SK-N-SH treated with all-trans-retinoic acid at 6 μM for 48 hours (cell line): ENCODE results near the gene FOLR1.
A peak's percentile ranks its signal among the peaks of the same experiment; 100 is the strongest.
"Not testable (repeated sequence)": the region's sequence is repeated elsewhere in the genome, so short reads cannot be mapped to it uniquely, and the experiment has no call there.

Source experiments
- ATAC-seq: fragments of 200-7000 bp; cut with Tn5 transposase; 3 replicates; pipeline ENCODE4 v1.9.1; 2020; ENCODE audit warnings: mild to moderate bottlenecking, moderate library complexity
- CREB5 ChIP-seq: fragments of 250-450 bp; sonication (Bioruptor Pico); IDR thresholded peaks from 2 replicates; pipeline ENCODE4 v1.5.1; 2020; ENCODE audit warnings: low read depth, mild to moderate bottlenecking, moderate library complexity
- CSRNP3 ChIP-seq: fragments of 250-450 bp; sonication (Bioruptor Pico); IDR thresholded peaks from 2 replicates; pipeline ENCODE4 v1.5.1; 2021; ENCODE audit warnings: mild to moderate bottlenecking, moderate library complexity
- ESRRG ChIP-seq: fragments of 250-450 bp; sonication (Bioruptor Pico); IDR thresholded peaks from 2 replicates; pipeline ENCODE4 v1.6.1; 2021; ENCODE audit warnings: mild to moderate bottlenecking
- GLIS3 ChIP-seq: fragments of 250-450 bp; sonication (Bioruptor Pico); IDR thresholded peaks from 2 replicates; pipeline ENCODE4 v1.5.0; 2020; ENCODE audit warnings: mild to moderate bottlenecking, moderate library complexity
- PATZ1 ChIP-seq: fragments of 250-450 bp; sonication (Bioruptor Pico); IDR thresholded peaks from 2 replicates; pipeline ENCODE4 v1.8.0; 2020; ENCODE audit warnings: mild to moderate bottlenecking, moderate library complexity, borderline replicate concordance
- POU6F1 ChIP-seq: fragments of 250-450 bp; sonication (Bioruptor Pico); IDR thresholded peaks from 2 replicates; pipeline ENCODE4 v1.8.0; 2021; ENCODE audit warnings: low read depth, mild to moderate bottlenecking, moderate library complexity, borderline replicate concordance
- PPARA ChIP-seq: fragments of 250-450 bp; sonication (Bioruptor Pico); IDR thresholded peaks from 2 replicates; pipeline ENCODE4 v1.5.0; 2020; ENCODE audit warnings: mild to moderate bottlenecking, borderline replicate concordance
- RARB ChIP-seq: fragments of 250-450 bp; sonication (Bioruptor Pico); IDR thresholded peaks from 2 replicates; pipeline ENCODE4 v1.8.0; 2021; ENCODE audit warnings: mild to moderate bottlenecking, moderate library complexity
- SNAI2 ChIP-seq: fragments of 250-450 bp; sonication (Bioruptor Pico); IDR thresholded peaks from 2 replicates; pipeline ENCODE4 v1.5.0; 2020; ENCODE audit warnings: mild to moderate bottlenecking, moderate library complexity
- TOX ChIP-seq: fragments of 250-450 bp; sonication (Bioruptor Pico); IDR thresholded peaks from 2 replicates; pipeline ENCODE4 v1.8.0; 2021; ENCODE audit warnings: mild to moderate bottlenecking, moderate library complexity, borderline replicate concordance
- TSHZ2 ChIP-seq: fragments of 250-450 bp; sonication (Bioruptor Pico); IDR thresholded peaks from 2 replicates; pipeline ENCODE4 v1.5.0; 2020; ENCODE audit warnings: mild to moderate bottlenecking, moderate library complexity
- ZFP3 ChIP-seq: fragments of 250-450 bp; sonication (Bioruptor Pico); IDR thresholded peaks from 2 replicates; pipeline ENCODE4 v1.5.0; 2020; ENCODE audit warnings: mild to moderate bottlenecking, moderate library complexity
- ZFP30 ChIP-seq: fragments of 450-650 bp; formaldehyde crosslinking; IDR thresholded peaks from 2 replicates; pipeline ENCODE4 v1.5.0; 2022; ENCODE audit warnings: mild to moderate bottlenecking, moderate library complexity
- ZNF565 ChIP-seq: fragments of 450-650 bp; formaldehyde crosslinking; conservative IDR thresholded peaks from 2 replicates; pipeline ENCODE4 v1.5.0; 2020; ENCODE audit warnings: low read depth, mild to moderate bottlenecking, moderate library complexity
- ZNF70 ChIP-seq: fragments of 450-650 bp; formaldehyde crosslinking; IDR thresholded peaks from 2 replicates; pipeline ENCODE4 v1.5.0; 2020; ENCODE audit warnings: mild to moderate bottlenecking, moderate library complexity
- ZNF8 ChIP-seq: fragments of 450-650 bp; formaldehyde crosslinking; IDR thresholded peaks from 2 replicates; pipeline ENCODE4 v1.5.0; 2020; ENCODE audit warnings: mild to moderate bottlenecking, moderate library complexity

The FOLR1 gene

GRCh38 chr11:72191961-72192381, at the start of gene FOLR1:
Gene FOLR1 (plus strand): TSS chr11:72192140. CDS start chr11:72192174, 34 bp downstream.
- TF ChIP-seq TOX (CRISPR knock-in tag) = no peak
- TF ChIP-seq CSRNP3 (CRISPR knock-in tag) = no peak
- no peak for TF ChIP-seq ZNF70 (CRISPR knock-in tag)
- TF ChIP-seq SNAI2 (CRISPR knock-in tag) = no peak
- no peak for TF ChIP-seq CREB5 (CRISPR knock-in tag)
- no peak for TF ChIP-seq PATZ1
- TF ChIP-seq ZFP30 (CRISPR knock-in tag) = no peak
- TF ChIP-seq ESRRG (CRISPR knock-in tag) = no peak
- TF ChIP-seq ZFP3 = no peak
- no peak for TF ChIP-seq RARB (CRISPR knock-in tag)
- TF ChIP-seq GLIS3 (CRISPR knock-in tag) = no peak
- TF ChIP-seq ZNF565 (CRISPR knock-in tag) = no peak
- no peak for TF ChIP-seq ZNF8 (CRISPR knock-in tag)
- ATAC-seq = no peak

GRCh38 chr11:72142543-72142942, 49.4 kb upstream of the FOLR1 start:
- not testable (repeated sequence) for ATAC-seq

- TF ChIP-seq TOX (CRISPR knock-in tag) = no peak
- TF ChIP-seq, all 23 proteins: peak for 0
These were observed 47.0 kb upstream of the FOLR1 start for GRCh38 chr11:72144807-72145565.

GRCh38 chr11:72146625-72147024, 45.3 kb upstream of the FOLR1 start:
- no peak for ATAC-seq
- TF ChIP-seq TSHZ2 (CRISPR knock-in tag) (no peak), POU6F1 (CRISPR knock-in tag) (no peak), PPARA (no peak), GLIS3 (CRISPR knock-in tag) (no peak), CSRNP3 (CRISPR knock-in tag) (no peak), RARB (CRISPR knock-in tag) (no peak)

More at GRCh38 chr11:72144807-72145565, 47.0 kb upstream of the FOLR1 start:
- 0 out of 3 replicates have a peak, but pooled peaks have one; percentile 30 for ATAC-seq
